Measurements from ENCODE around the gene MAP3K9.

MAP3K9 gene

GRCh38 chr14:70830998-70831781 lies 21.9 kb upstream of the MAP3K9 start:
- ATAC-seq (ENCODE audit: low read depth) = no peak
- Histone ChIP-seq H3K9me3 (ENCODE audit: severe bottlenecking) (no peaks in the 10 kb centered on the region), H3K27me3 (ENCODE audit: insufficient read depth, poor library complexity, severe bottlenecking) (no peaks in the 10 kb centered on the region), H3K27ac (ENCODE audit: poor library complexity, severe bottlenecking) (no peak overlapping the region), H3K36me3 (ENCODE audit: low read depth) (no peaks in the 10 kb centered on the region), H3K4me1 (ENCODE audit: insufficient read depth, poor library complexity, severe bottlenecking) (no peaks in the 10 kb centered on the region), H3K4me3 (ENCODE audit: severe bottlenecking) (no peak overlapping the region)
- TF ChIP-seq CTCF (IDR thresholded peaks at IDR 0.05; ENCODE audit: poor library complexity, severe bottlenecking) = no peak
- DNase-seq (ENCODE audit: low spot score) = no peak

GRCh38 chr14:70828188-70828587 lies 18.9 kb upstream of the MAP3K9 start:
- TF ChIP-seq CTCF (IDR thresholded peaks at IDR 0.05; ENCODE audit: poor library complexity, severe bottlenecking) = no peak
- DNase-seq (ENCODE audit: low spot score) = no peak
- Histone ChIP-seq H3K4me3 (ENCODE audit: severe bottlenecking) (no peak overlapping the region), H3K4me1 (ENCODE audit: insufficient read depth, poor library complexity, severe bottlenecking) (no peaks in the 10 kb centered on the region), H3K36me3 (ENCODE audit: low read depth) (no peaks in the 10 kb centered on the region), H3K27ac (ENCODE audit: poor library complexity, severe bottlenecking) (no peak overlapping the region), H3K9me3 (ENCODE audit: severe bottlenecking) (no peaks in the 10 kb centered on the region), H3K27me3 (ENCODE audit: insufficient read depth, poor library complexity, severe bottlenecking) (no peaks in the 10 kb centered on the region)
- ATAC-seq (ENCODE audit: low read depth) = no peak

- H3K4me3 ChIP-seq (ENCODE audit: severe bottlenecking) = no peak overlapping the region
- H3K27me3 ChIP-seq (ENCODE audit: insufficient read depth, poor library complexity, severe bottlenecking) = no peaks in the 10 kb centered on the region
- H3K27ac ChIP-seq (ENCODE audit: poor library complexity, severe bottlenecking) = no peak overlapping the region
- H3K36me3 ChIP-seq (ENCODE audit: low read depth) = no peaks in the 10 kb centered on the region
- peaks cover 3% of the 10 kb centered on the region for H3K4me1 ChIP-seq (ENCODE audit: insufficient read depth, poor library complexity, severe bottlenecking)
- TF ChIP-seq CTCF (IDR thresholded peaks at IDR 0.05; ENCODE audit: poor library complexity, severe bottlenecking) = no peak
- H3K9me3 ChIP-seq (ENCODE audit: severe bottlenecking) = no peaks in the 10 kb centered on the region
- DNase-seq (ENCODE audit: low spot score) = no peak
- no peak for ATAC-seq (ENCODE audit: low read depth)
These were observed 18.4 kb upstream of the MAP3K9 start for GRCh38 chr14:70827752-70828151.

GRCh38 chr14:70827347-70827746 lies 18.0 kb upstream of the MAP3K9 start:
- no peak overlapping the region for H3K4me3 ChIP-seq (ENCODE audit: severe bottlenecking)
- DNase-seq (ENCODE audit: low spot score) (no peak), ATAC-seq (ENCODE audit: low read depth) (no peak)
- H3K9me3 ChIP-seq (ENCODE audit: severe bottlenecking) = no peaks in the 10 kb centered on the region
- H3K4me1 ChIP-seq (ENCODE audit: insufficient read depth, poor library complexity, severe bottlenecking) = peaks cover 4% of the 10 kb centered on the region
- no peak overlapping the region for H3K27ac ChIP-seq (ENCODE audit: poor library complexity, severe bottlenecking)
- no peaks in the 10 kb centered on the region for H3K36me3 ChIP-seq (ENCODE audit: low read depth)
- H3K27me3 ChIP-seq (ENCODE audit: insufficient read depth, poor library complexity, severe bottlenecking) = no peaks in the 10 kb centered on the region
- TF ChIP-seq CTCF (IDR thresholded peaks at IDR 0.05; ENCODE audit: poor library complexity, severe bottlenecking) = peak; percentile 23

- Histone ChIP-seq H3K9me3 (ENCODE audit: severe bottlenecking) (no peaks in the 10 kb centered on the region), H3K4me3 (ENCODE audit: severe bottlenecking) (no peak overlapping the region), H3K27me3 (ENCODE audit: insufficient read depth, poor library complexity, severe bottlenecking) (no peaks in the 10 kb centered on the region), H3K36me3 (ENCODE audit: low read depth) (no peaks in the 10 kb centered on the region), H3K4me1 (ENCODE audit: insufficient read depth, poor library complexity, severe bottlenecking) (peaks cover 4% of the 10 kb centered on the region), H3K27ac (ENCODE audit: poor library complexity, severe bottlenecking) (no peak overlapping the region)
- DNase-seq (ENCODE audit: low spot score) (no peak), ATAC-seq (ENCODE audit: low read depth) (no peak)
- TF ChIP-seq CTCF (IDR thresholded peaks at IDR 0.05; ENCODE audit: poor library complexity, severe bottlenecking) = no peak
These were observed 14.0 kb upstream of the MAP3K9 start for GRCh38 chr14:70823281-70823680.
